Erythroblast (primary cell): ENCODE measurements around the gene CD63.

Experiments used
- DNase-seq, 2 experiments: peaks; one replicate each; lab custom pipeline; 2025; lab: John Stamatoyannopoulos, UW
- GATA1 ChIP-seq: IDR thresholded peaks from 2 replicates; pipeline ENCODE4 v1.6.1; 2011; ENCODE audit warnings: low read depth, mild to moderate bottlenecking, control low read depth, low read length, moderate library complexity
- POLR2A ChIP-seq: IDR thresholded peaks from 2 replicates; pipeline ENCODE4 v1.6.1; 2011; ENCODE audit warnings: mild to moderate bottlenecking, low read length

Gene CD63

GRCh38 chr12:55699471-55700055, 29.2 kb downstream of the CD63 start:
- no peak for TF ChIP-seq GATA1
- no peak for DNase-seq

- DNase-seq: no peak
Observed at GRCh38 chr12:55698965-55699364, 29.8 kb downstream of the CD63 start.

GRCh38 chr12:55698241-55698955, 30.4 kb downstream of the CD63 start:
- DNase-seq: no peak
- TF ChIP-seq POLR2A (no peak), GATA1 (no peak)

More at GRCh38 chr12:55698965-55699364, 29.8 kb downstream of the CD63 start:
- no peak for TF ChIP-seq POLR2A
- no peak for TF ChIP-seq GATA1

GRCh38 chr12:55697686-55698085, 31.1 kb downstream of the CD63 start:
- DNase-seq: no peak
- no peak for TF ChIP-seq POLR2A

- DNase-seq: no peak
Observed at GRCh38 chr12:55696796-55697462, 31.9 kb downstream of the CD63 start.

GRCh38 chr12:55696141-55696540, 32.7 kb downstream of the CD63 start:
- TF ChIP-seq POLR2A: no peak
- TF ChIP-seq GATA1: no peak
- no peak for DNase-seq

More at GRCh38 chr12:55696796-55697462, 31.9 kb downstream of the CD63 start:
- TF ChIP-seq POLR2A: no peak
- TF ChIP-seq GATA1: no peak

- TF ChIP-seq GATA1: no peak
- no peak for TF ChIP-seq POLR2A
- DNase-seq: no peak
Observed at GRCh38 chr12:55695349-55695748, 33.5 kb downstream of the CD63 start.

GRCh38 chr12:55694651-55695050, 34.2 kb downstream of the CD63 start:
- DNase-seq: no peak
- no peak for TF ChIP-seq GATA1
- no peak for TF ChIP-seq POLR2A

- no peak for DNase-seq
- TF ChIP-seq POLR2A (no peak), GATA1 (no peak)
Observed at GRCh38 chr12:55694188-55694515, 34.7 kb downstream of the CD63 start.

GRCh38 chr12:55693323-55694187, 35.3 kb downstream of the CD63 start:
- no peak for DNase-seq
- TF ChIP-seq GATA1 (no peak), POLR2A (no peak)

- TF ChIP-seq POLR2A: no peak
- no peak for TF ChIP-seq GATA1
- DNase-seq: no peak
Observed at GRCh38 chr12:55692631-55693322, 36.0 kb downstream of the CD63 start.

- DNase-seq: no peak
- TF ChIP-seq GATA1 (no peak), POLR2A (no peak)
Observed at GRCh38 chr12:55688716-55689655, 39.8 kb downstream of the CD63 start.
